Measurements from ENCODE around the gene CYB561A3.

The CYB561A3 gene

DNA sequence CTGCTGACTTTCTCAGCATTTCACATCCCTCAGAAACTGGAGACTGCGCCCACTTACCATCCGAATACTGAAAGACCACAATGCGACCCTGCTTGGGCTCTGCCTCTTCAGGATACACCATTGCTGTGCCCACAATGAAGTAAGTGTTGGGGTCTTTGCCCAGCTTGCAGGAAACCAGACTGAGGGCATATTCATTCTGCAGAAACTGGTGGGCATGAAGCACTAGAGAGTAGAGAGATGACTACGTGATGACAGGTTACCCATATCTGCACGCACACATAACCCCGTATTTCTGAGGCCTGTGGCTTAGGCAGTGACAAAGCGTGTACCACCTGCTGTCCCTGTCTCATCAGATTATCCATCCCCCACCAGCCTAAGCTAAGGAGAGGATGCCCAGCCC lies 51.9 kb downstream of the CYB561A3 start:
- FAIRE-seq, result no peak

GRCh38 chr11:61309141-61309540 lies 52.5 kb downstream of the CYB561A3 start:
- no peak for FAIRE-seq

DNA sequence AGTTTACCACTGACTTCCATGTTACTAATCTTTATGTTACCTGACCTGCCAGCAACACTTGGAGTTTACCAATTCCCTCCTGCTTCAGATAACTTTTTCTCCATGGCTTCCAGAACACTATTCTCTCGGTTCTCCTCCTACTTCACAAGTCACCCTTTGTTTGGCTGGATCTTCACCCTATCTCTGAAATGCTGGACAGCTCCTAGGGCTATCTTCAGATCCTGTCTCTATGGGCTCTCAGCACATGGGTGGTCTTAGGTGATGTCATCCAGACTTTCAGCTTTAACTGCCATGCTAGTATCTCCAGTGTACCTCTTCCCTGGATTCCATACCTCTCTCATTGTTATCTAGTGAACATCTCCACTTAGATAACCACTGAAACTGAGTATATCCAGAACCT lies 54.3 kb downstream of the CYB561A3 start:
- no peak for FAIRE-seq

DNA sequence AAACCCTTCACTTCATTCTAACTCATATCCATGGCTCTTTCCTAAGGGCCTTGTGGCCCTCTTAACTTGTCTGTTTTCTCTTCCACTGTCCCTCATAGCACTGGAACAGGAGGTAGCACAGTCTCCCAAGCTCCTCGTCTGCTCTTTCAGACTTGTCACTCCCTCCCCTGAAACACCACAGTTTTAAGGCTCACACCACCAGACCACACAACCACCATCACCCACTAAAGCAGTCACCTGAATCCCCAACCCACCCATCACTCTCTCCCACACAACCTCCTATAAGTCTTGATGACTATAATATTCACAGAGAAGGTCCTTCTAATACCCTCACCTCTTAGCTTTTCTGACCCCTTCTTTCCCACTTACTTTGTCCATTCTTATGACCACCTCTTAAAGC lies 55.5 kb downstream of the CYB561A3 start:
- no peak for FAIRE-seq

- no peak for FAIRE-seq
Measured at GRCh38 chr11:61305417-61305816, 56.3 kb downstream of the CYB561A3 start.

- no peak for FAIRE-seq
Measured at GRCh38 chr11:61303725-61304124, 58.0 kb downstream of the CYB561A3 start.

- no peak for FAIRE-seq
Measured at GRCh38 chr11:61302550-61302949, 59.1 kb downstream of the CYB561A3 start.

Measured in G401.6 (cell line).